ENCODE results near the gene DLX6.

Gene DLX6

GRCh38 chr7:97011536-97012364, 6.4 kb downstream of the DLX6 start:
- no peak overlapping the region for H3K4me3 ChIP-seq (replicated peaks; ENCODE audit: low read depth, low read length)
- TF ChIP-seq, protein P1, sequence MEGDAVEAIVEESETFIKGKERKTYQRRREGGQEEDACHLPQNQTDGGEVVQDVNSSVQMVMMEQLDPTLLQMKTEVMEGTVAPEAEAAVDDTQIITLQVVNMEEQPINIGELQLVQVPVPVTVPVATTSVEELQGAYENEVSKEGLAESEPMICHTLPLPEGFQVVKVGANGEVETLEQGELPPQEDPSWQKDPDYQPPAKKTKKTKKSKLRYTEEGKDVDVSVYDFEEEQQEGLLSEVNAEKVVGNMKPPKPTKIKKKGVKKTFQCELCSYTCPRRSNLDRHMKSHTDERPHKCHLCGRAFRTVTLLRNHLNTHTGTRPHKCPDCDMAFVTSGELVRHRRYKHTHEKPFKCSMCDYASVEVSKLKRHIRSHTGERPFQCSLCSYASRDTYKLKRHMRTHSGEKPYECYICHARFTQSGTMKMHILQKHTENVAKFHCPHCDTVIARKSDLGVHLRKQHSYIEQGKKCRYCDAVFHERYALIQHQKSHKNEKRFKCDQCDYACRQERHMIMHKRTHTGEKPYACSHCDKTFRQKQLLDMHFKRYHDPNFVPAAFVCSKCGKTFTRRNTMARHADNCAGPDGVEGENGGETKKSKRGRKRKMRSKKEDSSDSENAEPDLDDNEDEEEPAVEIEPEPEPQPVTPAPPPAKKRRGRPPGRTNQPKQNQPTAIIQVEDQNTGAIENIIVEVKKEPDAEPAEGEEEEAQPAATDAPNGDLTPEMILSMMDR (IDR thresholded peaks at IDR 0.05; ENCODE audit: low read length, missing control alignments), result no peak
- DNase-seq (ENCODE audit: low read depth), result no peak

GRCh38 chr7:97012365-97013133, 7.2 kb downstream of the DLX6 start:
- no peak overlapping the region for H3K4me3 ChIP-seq (replicated peaks; ENCODE audit: low read depth, low read length)
- TF ChIP-seq, protein P1 (IDR thresholded peaks at IDR 0.05; ENCODE audit: low read length, missing control alignments), result no peak

GRCh38 chr7:97013134-97013844, 7.9 kb downstream of the DLX6 start:
- no peak for DNase-seq (ENCODE audit: low read depth)
- H3K4me3 ChIP-seq (replicated peaks; ENCODE audit: low read depth, low read length), result no peak overlapping the region
- TF ChIP-seq, protein P1 (IDR thresholded peaks at IDR 0.05; ENCODE audit: low read length, missing control alignments), result no peak

More at GRCh38 chr7:97012365-97013133, 7.2 kb downstream of the DLX6 start:
- DNase-seq (ENCODE audit: low read depth), result no peak

DNA sequence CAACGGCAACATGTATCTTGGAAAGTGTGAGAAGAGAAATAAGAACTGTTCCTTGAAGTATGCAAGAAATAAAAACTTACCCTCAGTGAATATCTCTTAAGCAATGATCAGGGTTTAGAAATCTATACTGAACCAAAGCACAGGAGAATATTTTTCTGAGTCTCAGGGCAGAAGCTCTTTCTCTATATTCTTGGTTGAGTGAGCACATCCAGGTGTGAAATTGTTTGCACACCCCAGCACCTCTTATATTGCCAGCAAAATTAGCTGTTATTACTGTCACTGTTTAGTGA, 8.4 kb downstream of the DLX6 start:
- no peak for DNase-seq (ENCODE audit: low read depth)
- no peak overlapping the region for H3K4me3 ChIP-seq (replicated peaks; ENCODE audit: low read depth, low read length)
- TF ChIP-seq, protein P1 (IDR thresholded peaks at IDR 0.05; ENCODE audit: low read length, missing control alignments), result no peak

GRCh38 chr7:97014145-97014750, 8.9 kb downstream of the DLX6 start:
- H3K4me3 ChIP-seq (replicated peaks; ENCODE audit: low read depth, low read length), result no peak overlapping the region
- TF ChIP-seq, protein P1 (IDR thresholded peaks at IDR 0.05; ENCODE audit: low read length, missing control alignments), result no peak
- DNase-seq (ENCODE audit: low read depth), result no peak

DNA sequence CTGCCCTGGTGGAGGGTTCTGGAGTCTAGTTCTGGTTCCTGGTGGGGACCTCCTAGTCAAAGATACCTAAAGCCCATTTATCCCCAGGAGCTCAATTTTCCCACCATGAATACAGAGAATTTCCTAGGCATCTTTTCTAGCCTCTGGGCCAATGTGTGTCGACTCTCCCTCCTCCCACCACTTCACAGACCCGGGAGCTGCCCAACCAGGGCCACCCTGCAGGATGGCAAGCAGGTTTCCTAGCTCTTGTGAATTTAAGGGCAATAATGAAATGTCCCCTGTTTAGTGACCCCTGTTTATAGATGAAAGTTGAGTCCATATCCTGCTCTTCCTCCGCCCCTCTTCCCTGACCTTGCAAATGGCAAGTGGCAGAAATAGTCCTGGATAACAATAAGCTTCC, 9.9 kb downstream of the DLX6 start:
- TF ChIP-seq, protein P1 (IDR thresholded peaks at IDR 0.05; ENCODE audit: low read length, missing control alignments), result no peak
- no peak for DNase-seq (ENCODE audit: low read depth)
- H3K4me3 ChIP-seq (replicated peaks; ENCODE audit: low read depth, low read length), result no peak overlapping the region
